VCaP (cell line): ENCODE data around the gene DCLRE1B.

Source experiments
- H3K27ac ChIP-seq: fragments of 450-650 bp; 2 replicates; pipeline ENCODE4 v1.5.1; 2017
- CTCF ChIP-seq: fragments of 450-650 bp; conservative IDR thresholded peaks from 2 replicates; pipeline ENCODE4 v1.5.1; 2017; ENCODE audit warnings: mild to moderate bottlenecking, moderate library complexity

DCLRE1B gene

DNA sequence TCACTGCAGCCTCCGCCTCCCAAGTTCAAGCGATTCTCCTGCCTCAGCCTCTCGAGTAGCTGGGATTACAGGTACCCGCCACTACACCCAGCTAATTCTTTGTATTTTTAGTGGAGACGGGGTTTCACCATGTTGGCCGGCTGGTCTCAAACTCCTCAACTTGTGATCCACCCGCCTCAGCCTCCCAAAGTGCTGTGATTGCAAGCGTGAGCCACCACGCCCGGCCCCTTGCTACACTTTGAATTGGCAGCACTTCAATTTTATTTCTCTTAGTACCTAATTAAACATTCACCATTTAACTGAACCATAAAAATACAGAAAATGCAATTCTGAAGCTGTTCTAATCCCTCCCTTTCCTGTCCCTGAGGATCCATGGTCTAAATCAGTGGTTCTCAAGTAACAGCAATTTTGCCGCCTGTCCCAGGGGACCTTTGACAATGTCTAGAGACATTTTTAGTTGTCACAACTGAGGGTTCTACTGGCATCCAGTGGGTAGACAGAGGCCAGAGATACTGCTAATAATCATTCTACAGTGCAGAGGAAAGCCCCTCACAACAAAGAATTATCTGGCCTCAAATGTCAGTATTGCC, 13.4 kb upstream of the DCLRE1B start:
- no peak overlapping the region for H3K27ac ChIP-seq
- TF ChIP-seq CTCF = no peak

GRCh38 chr1:113893267-113893666, 11.9 kb upstream of the DCLRE1B start:
- no peak for TF ChIP-seq CTCF
- no peak overlapping the region for H3K27ac ChIP-seq

DNA sequence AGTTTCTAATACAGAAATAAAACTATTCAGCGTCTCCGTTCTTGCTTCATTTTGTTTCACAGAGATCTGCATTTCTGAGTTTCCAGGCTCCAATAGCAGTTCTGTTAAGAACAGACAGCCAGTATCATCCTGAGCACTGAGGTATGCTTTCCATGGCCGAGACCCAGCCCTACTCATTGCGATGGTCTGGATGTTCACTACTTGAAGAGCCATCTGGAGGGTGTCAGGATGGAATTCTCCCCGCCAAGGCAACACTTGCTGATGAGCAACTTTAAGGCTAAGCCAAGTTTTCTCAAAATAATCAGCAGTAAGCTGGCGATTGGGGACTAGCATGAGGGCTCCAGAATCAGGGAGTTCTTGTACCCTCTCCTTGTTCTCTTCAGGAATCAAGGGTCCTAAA, 10.0 kb upstream of the DCLRE1B start:
- no peak for TF ChIP-seq CTCF
- no peak overlapping the region for H3K27ac ChIP-seq

DNA sequence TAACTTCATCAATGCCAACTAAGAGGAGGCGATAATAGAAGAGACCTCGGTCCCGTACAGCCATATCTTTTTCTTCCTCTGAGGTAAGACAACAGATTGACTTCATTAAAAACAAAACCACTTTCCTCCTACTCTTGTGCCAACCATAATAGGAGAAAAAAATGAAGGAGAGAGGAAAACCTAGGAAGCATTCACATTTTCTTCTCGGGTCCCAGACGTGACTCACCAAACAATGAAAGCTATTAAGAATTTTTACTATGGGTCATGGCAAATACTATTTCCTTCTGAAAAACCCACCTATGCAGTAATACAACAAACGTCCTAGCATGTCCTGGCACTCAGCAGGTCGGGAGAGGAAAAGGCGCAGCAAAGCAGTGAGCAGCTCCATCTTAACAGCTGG, 9.2 kb upstream of the DCLRE1B start:
- TF ChIP-seq CTCF = no peak
- H3K27ac ChIP-seq = no peak overlapping the region

- H3K27ac ChIP-seq = no peak overlapping the region
- no peak for TF ChIP-seq CTCF
Measured at GRCh38 chr1:113898241-113898814, 6.8 kb upstream of the DCLRE1B start.

DNA sequence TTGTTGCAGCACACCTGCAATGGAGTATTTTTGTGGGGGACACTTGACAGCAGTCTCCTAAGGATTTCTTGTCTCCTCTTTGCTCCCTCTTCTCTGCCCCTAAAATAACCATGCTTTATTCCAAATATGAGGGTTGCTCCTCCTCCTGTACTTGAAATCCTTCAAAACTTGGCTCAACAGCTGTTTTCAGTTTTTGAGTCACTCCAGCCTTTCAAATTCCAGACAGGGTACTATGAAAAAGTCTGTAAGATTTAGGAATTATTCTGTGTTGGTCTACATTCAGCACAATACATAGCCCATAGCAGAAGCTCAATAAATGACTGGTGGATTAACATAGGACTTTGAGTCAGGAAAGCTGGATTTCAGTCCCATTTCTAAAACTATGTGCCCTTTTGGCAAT, 6.0 kb upstream of the DCLRE1B start:
- no peak for TF ChIP-seq CTCF
- H3K27ac ChIP-seq = no peak overlapping the region

GRCh38 chr1:113901191-113901590, 3.9 kb upstream of the DCLRE1B start:
- no peak for TF ChIP-seq CTCF
- H3K27ac ChIP-seq = no peak overlapping the region
